Measurements from ENCODE around the gene NKD1.

Gene NKD1

DNA sequence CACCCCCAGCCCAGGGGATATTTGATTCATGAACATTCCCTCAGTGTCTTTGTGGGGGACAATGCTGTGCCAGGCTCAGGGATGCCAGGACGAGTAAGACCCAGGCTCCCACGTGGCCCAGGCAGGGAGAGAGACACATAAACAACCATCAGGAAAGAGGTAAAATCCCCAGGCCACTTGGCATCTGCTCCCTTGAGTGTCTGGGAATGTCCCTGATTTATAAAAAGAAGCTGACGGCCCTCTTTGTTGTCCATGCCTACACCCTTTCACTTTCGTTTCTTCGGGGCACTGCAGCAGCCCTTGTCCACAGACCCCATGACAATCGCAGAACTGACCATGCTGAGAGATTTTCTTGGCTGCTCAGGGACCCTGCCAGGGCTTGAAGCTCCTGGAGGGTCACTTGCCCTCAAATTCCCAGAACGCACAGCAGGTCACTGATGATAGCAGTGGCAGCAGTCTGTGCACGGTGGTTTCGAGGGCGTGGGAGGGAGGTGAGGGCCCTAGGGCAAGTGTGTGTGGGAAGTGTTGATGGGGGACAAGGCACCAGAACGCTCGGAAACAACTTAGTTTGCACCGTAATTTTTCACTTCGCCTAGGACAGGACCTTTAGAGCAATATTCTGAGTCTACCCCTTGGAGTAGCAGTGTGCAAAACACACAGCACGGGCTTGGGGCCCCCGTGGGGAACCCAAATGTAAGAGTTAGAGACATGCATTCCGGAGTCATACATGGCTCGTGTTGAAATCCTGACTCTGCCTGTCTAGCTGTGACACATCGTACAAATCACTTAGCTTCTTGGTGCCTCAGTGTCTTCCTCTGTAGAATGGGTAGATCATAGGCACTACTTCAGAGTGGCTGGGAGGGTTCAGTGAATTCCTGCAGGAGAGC lies 149.9 kb downstream of the NKD1 start:
- no peak for DNase-seq

Measured in activated naive CD4-positive, alpha-beta T cell treated with anti-CD3 and anti-CD28 coated beads, Interleukin-2, amount 50 U/mL, for 16 hours (primary cell).